Right ventricle myocardium superior (tissue), 1 donor: ENCODE results near the gene WDR27. TPM values are rescaled to one million over a fixed set of nuclear protein-coding genes. Genes with fewer than 3 reads are reported as not detected.

ENCODE experiments used
- ATAC-seq: fragments of 200-7000 bp; cut with Tn5 transposase; one replicate; pipeline ENCODE4 v1.9.1; 2020; ENCODE audit warnings: mild to moderate bottlenecking; ENCODE audit not compliant: poor library complexity
- DNase-seq: peaks from one replicate; pipeline ENCODE4 v3.0.0-alpha.2; 2020
- intact Hi-C: fragments of 100-400 bp; cut with DNase I; formaldehyde crosslinking; loops from one replicate; pipeline ENCODE4 v1.11.2; 2022
- long read RNA-seq: library from polyadenylated mRNA; unstranded; transcript quantifications from one replicate; pipeline ENCODE4 v2.0.0, GENCODE V29; 2021
- total RNA-seq: library from RNA; stranded (reverse); fragmentation: NEBNext Ultra II Directional; extraction: Animal tissue kit (Norgen Biotek cat#: 25700); gene quantifications from one replicate; pipeline ENCODE4 v1.2.1, GENCODE V29; 2021
- donor health status: DM: no; HTN: yes; CAD: no; lungs with severe emphysema.

WDR27 gene
- total RNA-seq, result 9.0 TPM
- long read RNA-seq, partial matches to known transcripts, result 1 of 1 reads
- long read RNA-seq, other reads (novel, unspliced or antisense), result 0 of 1 reads

DNA sequence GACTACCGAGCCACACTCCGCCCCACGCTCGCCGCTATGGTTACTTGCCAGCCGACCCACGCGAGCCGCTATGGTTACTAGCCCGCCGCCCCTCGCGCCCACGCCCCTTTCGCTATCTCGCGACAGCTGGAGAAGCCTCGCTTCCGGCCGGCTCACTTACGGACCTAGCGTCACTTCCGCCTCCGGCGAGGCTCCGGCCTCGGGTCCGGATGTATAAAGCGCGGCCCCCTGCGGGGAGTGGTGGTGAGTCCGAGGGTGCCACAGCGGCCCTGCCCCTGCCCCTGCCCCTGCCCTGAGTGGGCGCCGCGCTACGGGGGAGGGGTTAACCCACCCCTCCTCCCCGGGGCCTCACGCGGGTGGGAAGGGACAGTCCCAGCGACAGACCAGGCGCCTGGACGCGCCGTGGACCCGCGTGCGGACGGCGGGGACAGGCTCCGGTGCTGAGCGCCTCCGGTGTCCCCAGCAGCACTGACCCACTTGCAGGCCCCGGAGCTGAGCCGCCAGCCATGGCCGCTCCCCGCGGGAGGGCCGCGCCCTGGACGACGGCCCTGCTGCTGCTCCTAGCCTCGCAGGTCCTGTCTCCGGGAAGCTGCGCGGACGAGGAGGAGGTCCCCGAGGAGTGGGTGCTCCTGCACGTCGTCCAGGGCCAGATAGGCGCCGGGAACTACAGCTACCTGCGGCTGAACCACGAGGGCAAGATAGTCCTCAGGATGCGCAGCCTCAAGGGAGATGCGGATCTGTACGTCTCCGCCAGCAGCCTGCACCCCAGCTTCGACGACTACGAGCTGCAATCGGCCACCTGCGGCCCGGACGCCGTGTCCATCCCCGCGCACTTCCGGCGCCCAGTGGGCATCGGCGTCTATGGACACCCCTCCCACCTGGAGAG lies at the start of gene WDR27, which contains the start of gene C6orf120:
WDR27 (minus strand) TSS at position 76 of the 886 bp plus-strand sequence. CDS start 13,024 bp downstream, outside the sequence.
C6orf120 (plus strand) TSS at position 173 of the 886 bp plus-strand sequence; CDS start at position 507, 334 bp downstream.
- intact Hi-C loops, result no loop called here
- ATAC-seq (peak; percentile 99), DNase-seq (peak; percentile 98)

DNA sequence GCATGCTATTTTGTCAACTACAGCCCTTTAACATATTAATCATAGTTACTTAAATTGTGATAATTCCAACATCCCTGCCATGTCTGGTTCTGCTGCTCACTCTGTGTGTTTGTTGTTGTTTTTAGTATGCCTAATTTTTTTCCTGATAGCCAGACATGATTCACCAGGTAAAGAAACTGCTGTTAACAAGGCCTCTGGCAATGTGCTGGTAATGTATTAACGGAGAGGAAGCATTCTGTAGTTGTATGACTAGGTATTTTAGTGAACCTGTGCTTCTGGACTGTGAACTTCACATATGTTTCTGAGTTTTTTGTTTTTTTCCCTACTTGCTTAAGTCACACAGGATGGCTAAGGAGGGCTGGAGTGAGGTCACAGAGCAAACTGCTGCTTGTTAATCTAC lies 44.7 kb upstream of the WDR27 start:
- no peak for DNase-seq
- intact Hi-C loops, result no loop called here
- ATAC-seq, result no peak

DNA sequence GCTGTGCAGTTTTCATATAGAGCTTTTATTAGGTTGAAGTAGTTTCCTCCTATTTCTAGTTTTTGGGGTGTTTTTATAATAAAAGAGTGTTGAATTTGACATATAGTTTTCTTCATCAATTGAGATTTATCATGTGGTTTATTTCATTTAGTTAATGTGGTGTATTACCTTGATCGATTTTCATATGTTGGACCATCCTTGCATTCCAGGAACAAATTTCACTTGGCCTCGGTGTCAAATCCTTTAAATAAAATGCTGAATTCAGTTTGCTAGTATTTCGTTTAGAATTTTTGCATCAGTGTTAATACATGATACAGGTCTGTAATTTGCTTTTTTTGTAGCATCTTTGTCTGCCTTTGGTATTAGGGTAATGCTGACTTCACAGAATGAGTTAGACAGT lies 43.6 kb upstream of the WDR27 start:
- no peak for DNase-seq
- ATAC-seq, result no peak
- intact Hi-C loops, result no loop called here

DNA sequence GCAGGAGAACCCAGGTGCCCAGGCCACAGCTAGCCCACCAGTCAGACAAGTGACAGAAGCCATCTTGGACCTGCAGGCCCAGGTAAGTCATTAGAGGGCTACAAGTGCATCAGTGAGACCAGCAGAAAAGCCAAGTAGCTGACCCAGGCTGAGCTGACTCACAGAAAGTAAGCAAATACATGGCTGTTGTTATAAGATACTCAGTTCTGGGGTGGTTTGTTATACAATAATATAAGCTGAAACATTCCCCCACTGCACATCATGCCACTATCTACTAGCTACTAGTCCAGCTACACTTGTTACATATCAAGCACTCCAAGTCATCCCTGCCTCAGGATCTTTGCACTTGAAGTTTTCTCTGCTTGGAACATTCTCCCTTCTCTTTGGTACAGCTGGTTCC lies 39.5 kb upstream of the WDR27 start:
- ATAC-seq, result no peak
- no peak for DNase-seq
- intact Hi-C loops, result no loop called here

- intact Hi-C loops, result no loop called here
- ATAC-seq (no peak), DNase-seq (no peak)
These were observed 37.2 kb upstream of the WDR27 start for GRCh38 chr6:169738976-169739529.

- intact Hi-C loops, result no loop called here
- ATAC-seq (peak; percentile 36), DNase-seq (no peak)
These were observed 36.6 kb upstream of the WDR27 start for GRCh38 chr6:169738204-169738975.

- intact Hi-C loops, result no loop called here
- ATAC-seq, result no peak
- no peak for DNase-seq
These were observed 28.1 kb upstream of the WDR27 start for GRCh38 chr6:169729961-169730360.

GRCh38 chr6:169726963-169727362 lies 25.1 kb upstream of the WDR27 start:
- intact Hi-C loops, result no loop called here
- ATAC-seq, result no peak
- DNase-seq, result no peak

DNA sequence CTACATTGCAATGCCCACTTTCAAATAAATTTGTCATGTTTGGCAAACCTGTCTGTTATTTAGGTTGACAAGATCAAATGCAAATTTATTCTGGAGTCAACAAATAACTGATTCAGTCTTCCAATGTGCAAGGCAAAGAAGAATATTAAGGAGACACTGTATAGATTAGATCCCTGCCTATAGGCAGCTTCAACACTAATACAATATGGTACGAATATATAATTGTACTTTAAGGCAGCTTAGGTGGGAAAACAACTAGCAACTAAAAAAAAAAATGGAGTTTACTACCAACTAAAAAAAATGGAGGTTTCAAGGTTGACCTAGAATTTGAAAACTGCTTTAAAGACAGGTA lies 24.2 kb upstream of the WDR27 start:
- ATAC-seq (no peak), DNase-seq (no peak)
- intact Hi-C loops, result no loop called here

DNA sequence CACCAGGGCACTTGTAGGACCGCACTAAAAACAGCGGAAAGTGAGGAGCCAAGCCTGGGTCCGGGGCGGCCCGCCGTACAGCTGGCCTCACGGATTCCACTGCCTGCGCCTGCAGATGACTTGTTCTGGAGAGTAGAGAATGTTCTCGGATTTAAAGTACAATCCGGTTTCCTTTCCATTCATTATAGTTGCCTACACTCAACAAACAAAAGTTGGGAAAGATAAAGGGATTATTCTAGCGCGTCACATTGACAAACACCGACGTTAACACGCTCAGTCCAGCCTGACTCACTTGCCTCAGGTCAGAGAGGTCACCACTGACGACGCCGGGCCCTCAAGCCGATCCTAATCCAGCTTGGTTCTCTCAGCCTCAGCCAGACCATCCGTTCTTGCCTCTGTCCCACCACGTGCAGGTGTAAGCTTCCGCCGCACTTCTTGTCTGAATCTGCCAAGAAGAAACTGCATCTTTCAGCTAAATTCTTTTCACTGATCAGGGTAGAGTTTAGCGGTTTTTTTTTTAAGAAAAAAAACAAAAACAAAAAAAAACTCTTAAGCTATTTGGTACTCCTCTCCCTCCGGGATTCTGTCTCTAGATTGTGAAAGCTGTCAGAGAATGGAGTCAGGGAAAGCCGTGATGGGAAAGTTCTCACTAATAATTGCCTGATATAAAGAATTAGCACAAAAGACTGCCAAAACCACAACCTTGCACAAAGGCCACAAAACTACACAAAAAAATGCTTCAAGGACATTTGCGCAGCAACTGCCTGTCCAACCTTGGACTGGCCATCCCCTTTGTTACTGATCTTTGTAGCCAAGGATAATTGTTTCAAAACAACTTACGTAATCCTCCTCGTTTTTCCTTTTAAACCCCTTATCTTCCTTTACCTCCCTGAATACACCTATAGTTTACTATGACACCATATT lies 23.6 kb upstream of the WDR27 start:
- intact Hi-C loops, result no loop called here
- DNase-seq, result peak; percentile 56
- peak; percentile 28 for ATAC-seq

- peak; percentile 43 for ATAC-seq
- DNase-seq, result peak; percentile 58
- intact Hi-C loops, result no loop called here
These were observed 22.8 kb upstream of the WDR27 start, which contains the start of gene PHF10 for GRCh38 chr6:169724494-169725124. PHF10 (minus strand) TSS chr6:169724500; CDS start chr6:169723931, 569 bp downstream.

DNA sequence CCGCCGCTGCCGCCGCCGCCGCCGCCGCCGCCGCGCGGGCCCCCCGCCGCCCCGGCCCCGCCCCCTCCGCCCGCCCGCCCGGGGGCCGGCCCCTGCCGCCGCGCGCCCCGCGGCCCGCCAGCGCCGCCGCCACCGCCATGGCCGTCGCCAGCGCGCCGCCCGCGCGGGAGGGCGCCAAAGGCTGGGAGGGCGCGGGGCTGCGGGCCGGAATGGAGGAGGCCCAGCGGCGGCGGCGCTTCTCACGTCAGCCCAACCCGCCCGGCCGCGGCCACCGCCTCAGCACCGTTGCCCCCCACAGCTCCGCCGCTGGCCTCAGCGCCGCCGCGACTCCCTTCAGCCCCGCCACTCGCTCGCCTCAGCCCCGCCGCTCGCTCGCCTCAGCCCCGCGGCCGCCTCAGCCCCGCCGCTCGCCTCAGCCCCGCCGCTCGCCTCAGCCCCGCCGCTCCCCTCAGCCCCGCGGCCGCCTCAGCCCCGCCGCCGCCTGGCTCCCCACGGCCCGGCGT lies 22.2 kb upstream of the WDR27 start:
- intact Hi-C loops, result no loop called here
- ATAC-seq (peak; percentile 32), DNase-seq (peak; percentile 67)

- intact Hi-C loops, result no loop called here
- ATAC-seq, result peak; percentile 86
These were observed 21.5 kb upstream of the WDR27 start for GRCh38 chr6:169723200-169723909.

GRCh38 chr6:169722362-169723199 lies 20.8 kb upstream of the WDR27 start:
- intact Hi-C loops, result no loop called here
- peak; percentile 66 for DNase-seq
- ATAC-seq, result peak; percentile 71

More at GRCh38 chr6:169723200-169723909, 21.5 kb upstream of the WDR27 start:
- peak; percentile 89 for DNase-seq

DNA sequence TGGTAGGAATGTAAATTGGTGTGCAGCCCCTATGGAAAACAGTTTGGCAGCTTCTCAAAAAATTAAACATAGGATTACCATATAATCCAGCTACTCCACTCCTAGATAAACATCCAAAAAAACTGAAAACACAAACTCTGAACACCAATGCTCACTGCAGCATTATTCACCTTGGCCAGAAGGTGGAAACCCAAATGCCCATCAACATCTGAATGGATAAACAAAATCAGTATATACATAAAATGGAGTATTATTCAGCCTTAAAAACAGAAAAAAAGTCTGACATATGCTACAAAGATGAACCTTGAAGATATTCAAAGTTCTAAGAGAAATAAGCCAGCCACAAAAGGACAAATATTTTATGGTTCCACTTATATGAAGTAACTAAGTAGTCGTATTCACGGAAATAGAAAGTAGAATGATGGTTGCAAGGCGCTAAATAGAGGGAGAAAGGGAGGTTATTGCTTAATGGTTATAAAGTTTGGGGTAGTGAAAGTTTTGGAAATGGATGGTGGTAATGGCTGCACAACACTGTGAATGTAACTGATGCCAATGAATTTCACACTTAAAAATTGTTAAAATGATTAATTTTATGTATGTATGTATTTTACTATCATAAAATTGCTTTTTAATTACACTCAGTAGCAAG lies 18.5 kb upstream of the WDR27 start:
- DNase-seq (no peak), ATAC-seq (no peak)
- intact Hi-C loops, result no loop called here

GRCh38 chr6:169719117-169719516 lies 17.3 kb upstream of the WDR27 start:
- intact Hi-C loops, result no loop called here
- ATAC-seq (no peak), DNase-seq (no peak)
